ENCODE results near the gene PDPR. TPM values are rescaled to one million over a fixed set of nuclear protein-coding genes. Genes with fewer than 3 reads are reported as not detected.
"Not testable (repeated sequence)": the region's sequence is repeated elsewhere in the genome, so short reads cannot be mapped to it uniquely, and the experiment has no call there.

The PDPR gene
- total and polyA plus RNA-seq, 10 of the 15 experiments (the other 5 are each of a cell fraction or from before 2014, with no cell fraction given), result 2.6 to 29.1 (median 6.8) TPM

GRCh38 chr16:70143231-70143895 is 29.2 kb downstream of the PDPR start:
- FAIRE-seq; intact Hi-C loops (cut with micrococcal nuclease; ENCODE audit: unreplicated experiment): not testable (repeated sequence)

GRCh38 chr16:70147853-70148252 is 33.7 kb downstream of the PDPR start:
- H3K79me2 ChIP-seq (ENCODE audit: control insufficient read depth, insufficient read depth, low read length); H3K36me3 ChIP-seq (ENCODE audit: control insufficient read depth in 2 of 2, insufficient read depth in 2 of 2, low read length in 1 of 2); SMC1A ChIA-PET (ENCODE audit: uncharacterized antibody, unreplicated experiment); DNase-seq (ENCODE audit: low read depth, low spot score); POLR2A ChIA-PET; CTCF ChIA-PET; H3K4me3 ChIP-seq; RAD21 ChIA-PET (ENCODE audit: unreplicated experiment); ATAC-seq; H3K9me3 ChIP-seq (replicated peaks; ENCODE audit: control insufficient read depth, insufficient read depth, low read length); H2AFZ ChIP-seq (ENCODE audit: control insufficient read depth, low read depth, low read length); H3K27ac ChIP-seq (ENCODE audit: control insufficient read depth, insufficient read depth); H3K4me1 ChIP-seq (ENCODE audit: control insufficient read depth, insufficient read depth, low read length); BruUV-seq (replicated peaks); H4K20me1 ChIP-seq (ENCODE audit: control insufficient read depth, insufficient read depth); in situ Hi-C loops (cut with MboI); H3K27me3 ChIP-seq (replicated peaks in 1 of 2; ENCODE audit: control insufficient read depth in 2 of 2, insufficient read depth in 2 of 2, low read length in 1 of 2); H3K9ac ChIP-seq (ENCODE audit: control insufficient read depth, insufficient read depth, low read length); H3K4me2 ChIP-seq (ENCODE audit: control insufficient read depth, insufficient read depth); intact Hi-C loops (cut with micrococcal nuclease; ENCODE audit: unreplicated experiment); FAIRE-seq: not testable (repeated sequence)
- 84% methylated on average over 6 of the region's 11 CpGs for WGBS (ENCODE audit: insufficient coverage, insufficient replicate concordance, low lambda C conversion rate, missing lambda C conversion rate)

More at GRCh38 chr16:70143231-70143895, 29.2 kb downstream of the PDPR start:
- H3K9ac ChIP-seq (ENCODE audit: control insufficient read depth, insufficient read depth, low read length); H3K4me3 ChIP-seq; BruUV-seq (replicated peaks); H2AFZ ChIP-seq (ENCODE audit: control insufficient read depth, low read depth, low read length); H3K79me2 ChIP-seq (ENCODE audit: control insufficient read depth, insufficient read depth, low read length); H3K36me3 ChIP-seq (ENCODE audit: control insufficient read depth in 2 of 2, insufficient read depth in 2 of 2, low read length in 1 of 2); H3K27ac ChIP-seq (ENCODE audit: control insufficient read depth, insufficient read depth); H3K9me3 ChIP-seq (replicated peaks; ENCODE audit: control insufficient read depth, insufficient read depth, low read length); DNase-seq (ENCODE audit: low read depth, low spot score); H3K4me2 ChIP-seq (ENCODE audit: control insufficient read depth, insufficient read depth); ATAC-seq; in situ Hi-C loops (cut with MboI); CTCF ChIA-PET; H3K27me3 ChIP-seq (replicated peaks in 1 of 2; ENCODE audit: control insufficient read depth in 2 of 2, insufficient read depth in 2 of 2, low read length in 1 of 2); H3K4me1 ChIP-seq (ENCODE audit: control insufficient read depth, insufficient read depth, low read length); SMC1A ChIA-PET (ENCODE audit: uncharacterized antibody, unreplicated experiment); RAD21 ChIA-PET (ENCODE audit: unreplicated experiment); H4K20me1 ChIP-seq (ENCODE audit: control insufficient read depth, insufficient read depth): not testable (repeated sequence)
- 70% methylated on average over 9 of the region's 9 CpGs for WGBS (ENCODE audit: insufficient coverage, insufficient replicate concordance, low lambda C conversion rate, missing lambda C conversion rate)
- POLR2A ChIA-PET, result interaction anchor here (0.7 kb wide), 1 partner anchor 422 kb away, joined by 4 read pairs; no protein-coding TSS in a partner anchor

- CTCF ChIA-PET; H3K36me3 ChIP-seq (ENCODE audit: control insufficient read depth in 2 of 2, insufficient read depth in 2 of 2, low read length in 1 of 2); H4K20me1 ChIP-seq (ENCODE audit: control insufficient read depth, insufficient read depth); intact Hi-C loops (cut with micrococcal nuclease; ENCODE audit: unreplicated experiment); POLR2A ChIA-PET; in situ Hi-C loops (cut with MboI); H3K4me1 ChIP-seq (ENCODE audit: control insufficient read depth, insufficient read depth, low read length); FAIRE-seq; SMC1A ChIA-PET (ENCODE audit: uncharacterized antibody, unreplicated experiment); RAD21 ChIA-PET (ENCODE audit: unreplicated experiment); H3K27ac ChIP-seq (ENCODE audit: control insufficient read depth, insufficient read depth); H3K4me3 ChIP-seq; H3K4me2 ChIP-seq (ENCODE audit: control insufficient read depth, insufficient read depth); BruUV-seq (replicated peaks); H3K79me2 ChIP-seq (ENCODE audit: control insufficient read depth, insufficient read depth, low read length); H2AFZ ChIP-seq (ENCODE audit: control insufficient read depth, low read depth, low read length); ATAC-seq; H3K9me3 ChIP-seq (replicated peaks; ENCODE audit: control insufficient read depth, insufficient read depth, low read length); DNase-seq (ENCODE audit: low read depth, low spot score); H3K9ac ChIP-seq (ENCODE audit: control insufficient read depth, insufficient read depth, low read length); H3K27me3 ChIP-seq (replicated peaks in 1 of 2; ENCODE audit: control insufficient read depth in 2 of 2, insufficient read depth in 2 of 2, low read length in 1 of 2): not testable (repeated sequence)
- WGBS (ENCODE audit: insufficient coverage, insufficient replicate concordance, low lambda C conversion rate, missing lambda C conversion rate), result over 99% methylated on average over 6 of the region's 6 CpGs
Measured at GRCh38 chr16:70148453-70148852, 34.3 kb downstream of the PDPR start.

- not testable (repeated sequence) for FAIRE-seq
Measured at GRCh38 chr16:70149296-70149695, 35.2 kb downstream of the PDPR start.

More at GRCh38 chr16:70149296-70149695, 35.2 kb downstream of the PDPR start:
- intact Hi-C loops (cut with micrococcal nuclease; ENCODE audit: unreplicated experiment); H3K9ac ChIP-seq (ENCODE audit: control insufficient read depth, insufficient read depth, low read length); DNase-seq (ENCODE audit: low read depth, low spot score); H2AFZ ChIP-seq (ENCODE audit: control insufficient read depth, low read depth, low read length); H3K36me3 ChIP-seq (ENCODE audit: control insufficient read depth in 2 of 2, insufficient read depth in 2 of 2, low read length in 1 of 2); BruUV-seq (replicated peaks); H3K9me3 ChIP-seq (replicated peaks; ENCODE audit: control insufficient read depth, insufficient read depth, low read length); in situ Hi-C loops (cut with MboI); H3K4me1 ChIP-seq (ENCODE audit: control insufficient read depth, insufficient read depth, low read length); H3K79me2 ChIP-seq (ENCODE audit: control insufficient read depth, insufficient read depth, low read length); H3K27ac ChIP-seq (ENCODE audit: control insufficient read depth, insufficient read depth); H3K27me3 ChIP-seq (replicated peaks in 1 of 2; ENCODE audit: control insufficient read depth in 2 of 2, insufficient read depth in 2 of 2, low read length in 1 of 2); CTCF ChIA-PET; POLR2A ChIA-PET; H3K4me2 ChIP-seq (ENCODE audit: control insufficient read depth, insufficient read depth); SMC1A ChIA-PET (ENCODE audit: uncharacterized antibody, unreplicated experiment); ATAC-seq; H3K4me3 ChIP-seq; H4K20me1 ChIP-seq (ENCODE audit: control insufficient read depth, insufficient read depth): not testable (repeated sequence)
- RAD21 ChIA-PET (ENCODE audit: unreplicated experiment), result interaction anchor here (0.5 kb wide), 1 partner anchor 99 kb away, joined by 4 read pairs; no protein-coding TSS in a partner anchor
- WGBS (ENCODE audit: insufficient coverage, insufficient replicate concordance, low lambda C conversion rate, missing lambda C conversion rate), result 80% methylated on average over 7 of the region's 8 CpGs
